GM18505 (cell line): ENCODE results near the gene GNGT2.

ENCODE experiments used
- ATAC-seq: cut with Tn5 transposase; IDR thresholded peaks from one replicate; pipeline ENCODE4 v1.9.1; 2021; ENCODE audit not compliant: unreplicated experiment
- POLR2A ChIP-seq: IDR thresholded peaks from 4 replicates; pipeline ENCODE4 v1.6.1; 2011; ENCODE audit warnings: borderline replicate concordance; ENCODE audit not compliant: insufficient read depth, insufficient read length; ENCODE audit errors: extremely low read depth

Gene GNGT2

GRCh38 chr17:49224997-49225337, 14.6 kb upstream of the GNGT2 start:
- TF ChIP-seq POLR2A: no peak
- ATAC-seq: no peak

GRCh38 chr17:49224198-49224996, 14.0 kb upstream of the GNGT2 start:
- ATAC-seq: no peak
- TF ChIP-seq POLR2A: peak; percentile 12

GRCh38 chr17:49223517-49224197, 13.3 kb upstream of the GNGT2 start:
- ATAC-seq: no peak
- peak; percentile 10 for TF ChIP-seq POLR2A

GRCh38 chr17:49223168-49223516, 12.8 kb upstream of the GNGT2 start:
- peak; percentile 7 for TF ChIP-seq POLR2A
- ATAC-seq: no peak

- no peak for ATAC-seq
- TF ChIP-seq POLR2A: no peak
Observed at GRCh38 chr17:49219987-49220386, 9.6 kb upstream of the GNGT2 start.

GRCh38 chr17:49218941-49219913, 8.9 kb upstream of the GNGT2 start:
- ATAC-seq: no peak
- no peak for TF ChIP-seq POLR2A

GRCh38 chr17:49217651-49218413, 7.5 kb upstream of the GNGT2 start:
- TF ChIP-seq POLR2A: peak; percentile 39
- ATAC-seq: no peak

GRCh38 chr17:49216953-49217650, 6.7 kb upstream of the GNGT2 start:
- TF ChIP-seq POLR2A: no peak
- no peak for ATAC-seq

GRCh38 chr17:49216482-49216881, 6.1 kb upstream of the GNGT2 start:
- no peak for ATAC-seq
- TF ChIP-seq POLR2A: no peak

GRCh38 chr17:49214676-49215360, 4.4 kb upstream of the GNGT2 start:
- no peak for TF ChIP-seq POLR2A
- ATAC-seq: no peak

GRCh38 chr17:49213847-49214246, 3.5 kb upstream of the GNGT2 start:
- no peak for TF ChIP-seq POLR2A
- no peak for ATAC-seq

- TF ChIP-seq POLR2A: peak; percentile 41
- ATAC-seq: no peak
Observed at GRCh38 chr17:49213399-49213798, 3.0 kb upstream of the GNGT2 start.
